Measurements from ENCODE around the gene CALHM5. TPM values are rescaled to one million over a fixed set of nuclear protein-coding genes. Genes with fewer than 3 reads are reported as not detected.

Gene CALHM5
- total and polyA plus RNA-seq, 10 of the 15 experiments (the other 5 are each of a cell fraction or from before 2014, with no cell fraction given): not detected

GRCh38 chr6:116556814-116557415 is 45.5 kb downstream of the CALHM5 start:
- FAIRE-seq: no peak
- in situ Hi-C loops (cut with MboI): no loop called here
- no peak for TF ChIP-seq TCF3 (IDR thresholded peaks at IDR 0.05; ENCODE audit: borderline replicate concordance, insufficient read depth, low read depth, low read length)
- TF ChIP-seq CHD1 (IDR thresholded peaks at IDR 0.05; ENCODE audit: low read depth, low read length): no peak
- TF ChIP-seq BCLAF1 (IDR thresholded peaks at IDR 0.05): no peak
- TF ChIP-seq CREM (IDR thresholded peaks at IDR 0.05; ENCODE audit: low read depth): no peak
- no peak for TF ChIP-seq MXI1 (IDR thresholded peaks at IDR 0.05; ENCODE audit: low read depth, low read length)
- no peak for TF ChIP-seq BCL3 (IDR thresholded peaks at IDR 0.05; ENCODE audit: borderline replicate concordance, insufficient read depth, low read depth, low read length, poor library complexity, severe bottlenecking)
- no peak for TF ChIP-seq ZBTB11 (CRISPR knock-in tag; IDR thresholded peaks at IDR 0.05)
- no peak for TF ChIP-seq DPF2 (IDR thresholded peaks at IDR 0.05)
- no peak for TF ChIP-seq CBX3 (IDR thresholded peaks at IDR 0.05; ENCODE audit: borderline replicate concordance, low read depth)
- TF ChIP-seq TCF7 (IDR thresholded peaks at IDR 0.05; ENCODE audit: borderline replicate concordance): no peak
- TF ChIP-seq RCOR1 (conservative IDR thresholded peaks at IDR 0.05; ENCODE audit: low read depth, low read length): no peak
- TF ChIP-seq ATF2 (IDR thresholded peaks at IDR 0.05; ENCODE audit: low read length): no peak
- TF ChIP-seq NFYA (IDR thresholded peaks at IDR 0.05; ENCODE audit: borderline replicate concordance, low read depth, low read length): no peak
- no peak for TF ChIP-seq HDAC2 (IDR thresholded peaks at IDR 0.05)
- TF ChIP-seq NBN (IDR thresholded peaks at IDR 0.05): no peak
- no peak for TF ChIP-seq MTA2 (IDR thresholded peaks at IDR 0.05; ENCODE audit: low read depth)

More at GRCh38 chr6:116556814-116557415, 45.5 kb downstream of the CALHM5 start:
- intact Hi-C loops (cut with micrococcal nuclease; ENCODE audit: unreplicated experiment): no loop called here
- BruUV-seq (replicated peaks): no TSS peak
- Histone ChIP-seq H3K36me3 (ENCODE audit: control insufficient read depth in 2 of 2, insufficient read depth in 2 of 2, low read length in 1 of 2) (no peaks in the 10 kb centered on the region), H4K20me1 (ENCODE audit: control insufficient read depth, insufficient read depth) (no peaks in the 10 kb centered on the region), H3K9ac (ENCODE audit: control insufficient read depth, insufficient read depth, low read length) (no peak overlapping the region), H3K27me3 (replicated peaks in 1 of 2; ENCODE audit: control insufficient read depth in 2 of 2, insufficient read depth in 2 of 2, low read length in 1 of 2) (no peaks in the 10 kb centered on the region; a peak in 1 of 4 replicates), H2AFZ (ENCODE audit: control insufficient read depth, low read depth, low read length) (no peak overlapping the region), H3K79me2 (ENCODE audit: control insufficient read depth, insufficient read depth, low read length) (no peaks in the 10 kb centered on the region), H3K4me1 (ENCODE audit: control insufficient read depth, insufficient read depth, low read length) (no peaks in the 10 kb centered on the region), H3K27ac (ENCODE audit: control insufficient read depth, insufficient read depth) (no peak overlapping the region), H3K4me2 (ENCODE audit: control insufficient read depth, insufficient read depth) (no peak overlapping the region), H3K4me3 (no peak overlapping the region), H3K9me3 (replicated peaks; ENCODE audit: control insufficient read depth, insufficient read depth, low read length) (no peaks in the 10 kb centered on the region)
- WGBS (ENCODE audit: insufficient coverage, insufficient replicate concordance, low lambda C conversion rate, missing lambda C conversion rate): 37% methylated on average over 5 of the region's 5 CpGs
- ChIA-PET POLR2A (no interaction called here), SMC1A (ENCODE audit: uncharacterized antibody, unreplicated experiment) (interaction anchor here (1.0 to 1.2 kb wide), 2 partner anchors 38 to 268 kb away, joined by 3 to 4 read pairs; no protein-coding TSS in a partner anchor), CTCF (interaction anchor here (1.6 to 1.7 kb wide), 2 partner anchors 13 to 340 kb away, joined by 3 to 4 read pairs; no protein-coding TSS in a partner anchor), RAD21 (ENCODE audit: unreplicated experiment) (no interaction called here)
- ATAC-seq (no peak), DNase-seq (ENCODE audit: low read depth, low spot score) (no peak)
